Parietal lobe (tissue), 1 donor: ENCODE measurements around the gene KLK2. TPM values are rescaled to one million over a fixed set of nuclear protein-coding genes. Genes with fewer than 3 reads are reported as not detected.

Source experiments
- total RNA-seq: library from RNA; depleted of rRNA; stranded (reverse); fragments of >200 nt; gene quantifications from one replicate; pipeline ENCODE4 v1.2.3, GENCODE V29; 2014

KLK2 gene
- not detected for total RNA-seq

DNA sequence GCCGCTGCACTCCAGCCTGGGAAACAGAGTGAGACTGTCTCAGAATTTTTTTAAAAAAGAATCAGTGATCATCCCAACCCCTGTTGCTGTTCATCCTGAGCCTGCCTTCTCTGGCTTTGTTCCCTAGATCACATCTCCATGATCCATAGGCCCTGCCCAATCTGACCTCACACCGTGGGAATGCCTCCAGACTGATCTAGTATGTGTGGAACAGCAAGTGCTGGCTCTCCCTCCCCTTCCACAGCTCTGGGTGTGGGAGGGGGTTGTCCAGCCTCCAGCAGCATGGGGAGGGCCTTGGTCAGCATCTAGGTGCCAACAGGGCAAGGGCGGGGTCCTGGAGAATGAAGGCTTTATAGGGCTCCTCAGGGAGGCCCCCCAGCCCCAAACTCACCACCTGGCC lies at the start of gene KLK2:
Gene KLK2 (plus strand): TSS at position 384 of the 400 bp plus-strand sequence. CDS start 35 bp downstream, outside the sequence.

DNA sequence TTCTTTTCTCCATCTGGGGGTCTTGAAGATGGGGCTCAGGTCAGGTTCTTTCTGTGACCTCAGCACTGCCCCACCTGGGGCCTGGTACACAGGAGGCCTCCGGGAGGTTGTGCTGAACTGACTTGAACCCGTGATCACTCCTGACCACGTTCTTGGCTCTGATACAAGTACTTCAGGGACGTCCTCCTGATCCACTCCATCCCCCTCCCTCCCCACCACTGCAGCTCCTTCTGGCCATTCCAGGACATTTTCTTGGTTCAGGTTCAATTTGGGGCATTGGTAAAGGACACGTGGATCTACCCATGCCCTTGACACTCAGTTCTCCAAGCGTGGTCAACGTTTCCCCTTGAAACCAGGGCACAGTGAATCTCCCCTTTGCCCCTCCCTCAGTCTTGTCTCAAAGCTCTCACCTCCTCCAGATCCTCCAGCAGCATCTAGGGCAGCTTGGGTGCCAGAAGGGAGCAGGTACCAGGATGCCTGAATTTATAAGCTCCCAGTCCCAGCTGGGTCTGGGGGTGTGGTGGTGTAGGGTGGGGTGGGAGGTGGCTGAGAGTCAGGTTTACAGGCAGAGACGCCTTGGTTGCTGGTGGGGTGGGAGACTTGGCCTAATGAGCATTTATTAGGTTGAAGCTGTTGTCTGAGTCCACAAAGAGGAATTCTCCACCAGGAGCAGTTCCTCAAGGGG lies 40.0 kb upstream of the KLK2 start, which contains the start of gene KLK15:
Gene KLK15 (minus strand): TSS at position 458 of the 685 bp plus-strand sequence. CDS start 2,082 bp downstream, outside the sequence.

DNA sequence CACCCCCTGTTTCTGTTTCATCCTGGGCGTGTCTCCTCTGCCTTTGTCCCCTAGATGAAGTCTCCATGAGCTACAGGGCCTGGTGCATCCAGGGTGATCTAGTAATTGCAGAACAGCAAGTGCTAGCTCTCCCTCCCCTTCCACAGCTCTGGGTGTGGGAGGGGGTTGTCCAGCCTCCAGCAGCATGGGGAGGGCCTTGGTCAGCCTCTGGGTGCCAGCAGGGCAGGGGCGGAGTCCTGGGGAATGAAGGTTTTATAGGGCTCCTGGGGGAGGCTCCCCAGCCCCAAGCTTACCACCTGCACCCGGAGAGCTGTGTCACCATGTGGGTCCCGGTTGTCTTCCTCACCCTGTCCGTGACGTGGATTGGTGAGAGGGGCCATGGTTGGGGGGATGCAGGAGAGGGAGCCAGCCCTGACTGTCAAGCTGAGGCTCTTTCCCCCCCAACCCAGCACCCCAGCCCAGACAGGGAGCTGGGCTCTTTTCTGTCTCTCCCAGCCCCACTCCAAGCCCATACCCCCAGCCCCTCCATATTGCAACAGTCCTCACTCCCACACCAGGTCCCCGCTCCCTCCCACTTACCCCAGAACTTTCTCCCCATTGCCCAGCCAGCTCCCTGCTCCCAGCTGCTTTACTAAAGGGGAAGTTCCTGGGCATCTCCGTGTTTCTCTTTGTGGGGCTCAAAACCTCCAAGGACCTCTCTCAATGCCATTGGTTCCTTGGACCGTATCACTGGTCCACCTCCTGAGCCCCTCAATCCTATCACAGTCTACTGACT lies 18.4 kb upstream of the KLK2 start, which contains the start of gene KLK3:
Gene KLK3 (plus strand): TSS at position 280 of the 775 bp plus-strand sequence. CDS start 41 bp downstream, at position 321.

DNA sequence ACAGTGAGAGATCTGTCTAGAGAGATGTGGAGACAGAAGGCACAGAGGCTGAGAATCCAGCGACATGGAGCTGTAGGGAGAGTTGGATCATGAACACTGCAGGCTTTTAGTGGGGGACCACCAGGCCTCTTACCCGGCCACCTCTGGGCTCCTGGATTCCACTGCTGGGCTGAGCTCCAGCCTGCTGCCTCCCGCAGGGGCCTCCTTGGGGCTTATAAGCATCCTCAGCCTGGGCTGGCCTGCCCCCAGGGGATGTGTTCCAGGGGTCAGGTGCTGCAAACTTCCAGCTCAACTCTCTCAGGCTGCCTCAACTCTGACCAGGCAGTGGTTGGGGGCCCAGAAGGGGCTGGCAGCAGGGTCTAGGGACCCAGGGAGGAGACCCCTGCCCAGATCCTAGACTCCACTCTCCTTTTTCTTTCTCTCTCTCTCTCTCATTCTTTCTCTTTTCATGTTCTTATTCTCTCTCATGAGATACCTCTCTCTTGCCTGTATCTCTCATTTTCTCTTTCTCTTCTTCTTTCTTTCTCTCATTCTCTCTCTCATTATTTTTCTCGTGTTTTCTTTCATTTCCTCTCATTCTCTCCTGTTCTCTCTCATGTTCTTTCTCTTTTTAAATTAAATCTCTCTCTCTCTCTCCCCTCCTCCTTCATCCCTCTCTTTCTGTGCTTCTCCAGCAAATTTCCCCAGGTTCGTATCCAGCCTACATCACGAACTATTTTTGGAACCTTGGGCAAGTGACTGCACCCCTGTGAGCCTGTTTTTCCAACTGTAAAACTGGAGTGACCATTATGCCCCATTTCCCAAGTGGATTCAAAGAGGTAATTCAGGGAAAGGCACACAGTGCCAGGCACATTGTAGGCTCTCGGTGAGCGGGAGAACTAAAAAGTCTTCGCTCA lies 38.2 kb downstream of the KLK2 start, which contains the start of gene KLK4:
Gene KLK4 (minus strand): TSS at position 190 of the 896 bp plus-strand sequence. CDS start 657 bp downstream, outside the sequence.

Other genes starting within 250 kb of the KLK2 start
- 24.7 TPM for gene SYT3, start 233.6 kb upstream of the KLK2 start, total RNA-seq
- not detected for gene C19orf81, start 224.0 kb upstream of the KLK2 start, total RNA-seq
- 49.1 TPM for gene SHANK1, start 153.6 kb upstream of the KLK2 start, total RNA-seq
- gene CLEC11A, start 150.1 kb upstream of the KLK2 start, total RNA-seq, result 2.5 TPM
- gene GPR32, start 103.0 kb upstream of the KLK2 start, total RNA-seq, result not detected
- not detected for gene ACP4, start 83.0 kb upstream of the KLK2 start, total RNA-seq
- gene KLK1, start 49.7 kb upstream of the KLK2 start, total RNA-seq, result not detected
- not detected for gene KLK15, start 39.9 kb upstream of the KLK2 start, total RNA-seq
- not detected for gene KLK3, start 18.5 kb upstream of the KLK2 start, total RNA-seq
- gene KLK4, start 38.0 kb downstream of the KLK2 start, total RNA-seq, result not detected
- not detected for gene KLK5, start 79.6 kb downstream of the KLK2 start, total RNA-seq
- gene KLK6, start 96.2 kb downstream of the KLK2 start, total RNA-seq, result not detected
- not detected for gene KLK7, start 110.5 kb downstream of the KLK2 start, total RNA-seq
- gene KLK8, start 128.2 kb downstream of the KLK2 start, total RNA-seq, result not detected
- not detected for gene KLK10, start 146.3 kb downstream of the KLK2 start, total RNA-seq
- not detected for gene KLK11, start 153.2 kb downstream of the KLK2 start, total RNA-seq
- not detected for gene KLK12, start 161.6 kb downstream of the KLK2 start, total RNA-seq
- gene KLK13, start 191.7 kb downstream of the KLK2 start, total RNA-seq, result not detected
- gene KLK14, start 209.4 kb downstream of the KLK2 start, total RNA-seq, result 0.63 TPM
- gene CTU1, start 235.0 kb downstream of the KLK2 start, total RNA-seq, result 6.6 TPM